Measurements from ENCODE around the gene PDE4C. TPM values are rescaled to one million over a fixed set of nuclear protein-coding genes. Genes with fewer than 3 reads are reported as not detected.

Gene PDE4C
- total and polyA plus RNA-seq, 2 donors (not counting 1 experiment from before 2014, with no cell fraction given), result 0.35 to 2.0 TPM

DNA sequence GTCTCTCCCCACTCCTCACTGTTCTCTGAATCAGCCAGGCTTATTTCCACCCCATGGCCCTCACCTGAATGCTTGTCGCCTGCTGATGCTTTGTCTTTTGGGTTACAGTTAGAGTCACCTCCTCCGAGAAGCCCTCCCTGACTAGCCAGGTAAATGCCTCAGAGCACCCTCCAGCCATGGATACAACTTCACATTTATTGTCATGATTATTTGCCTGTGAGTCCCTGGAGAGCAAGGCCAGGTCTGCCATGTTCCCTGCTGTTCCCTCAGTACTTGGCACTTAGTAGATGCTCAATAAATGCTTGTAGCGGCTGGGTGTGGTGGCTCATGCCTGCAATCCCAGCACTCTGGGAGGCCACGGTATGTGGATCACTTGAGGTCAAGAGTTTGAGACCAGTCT lies 3.7 kb upstream of the PDE4C start:
- H3K36me3 ChIP-seq (ENCODE audit: control insufficient read depth, insufficient read depth, low read length), result no peaks in the 10 kb centered on the region
- H3K27ac ChIP-seq (ENCODE audit: insufficient read depth, low read length), result no peak overlapping the region
- no peaks in the 10 kb centered on the region for H3K79me2 ChIP-seq (ENCODE audit: control insufficient read depth, insufficient read depth, low read length)
- no peaks in the 10 kb centered on the region for H4K20me1 ChIP-seq (ENCODE audit: control insufficient read depth, extremely low read depth, insufficient read depth, low read length)
- H3K4me1 ChIP-seq (ENCODE audit: control insufficient read depth, extremely low read depth, insufficient read depth, low read length), result no peaks in the 10 kb centered on the region
- H3K4me2 ChIP-seq (ENCODE audit: extremely low read depth, insufficient read depth, low read length), result no peak overlapping the region
- H3K4me3 ChIP-seq (replicated peaks in 1 of 4; ENCODE audit: control extremely low read depth in 1 of 4, insufficient read depth in 1 of 4, low read depth in 3 of 4, low read length in 4 of 4), result no peak overlapping the region
- no peak for TF ChIP-seq EZH2 (IDR thresholded peaks at IDR 0.05; ENCODE audit: low read length, missing control alignments)
- TF ChIP-seq, protein P1, sequence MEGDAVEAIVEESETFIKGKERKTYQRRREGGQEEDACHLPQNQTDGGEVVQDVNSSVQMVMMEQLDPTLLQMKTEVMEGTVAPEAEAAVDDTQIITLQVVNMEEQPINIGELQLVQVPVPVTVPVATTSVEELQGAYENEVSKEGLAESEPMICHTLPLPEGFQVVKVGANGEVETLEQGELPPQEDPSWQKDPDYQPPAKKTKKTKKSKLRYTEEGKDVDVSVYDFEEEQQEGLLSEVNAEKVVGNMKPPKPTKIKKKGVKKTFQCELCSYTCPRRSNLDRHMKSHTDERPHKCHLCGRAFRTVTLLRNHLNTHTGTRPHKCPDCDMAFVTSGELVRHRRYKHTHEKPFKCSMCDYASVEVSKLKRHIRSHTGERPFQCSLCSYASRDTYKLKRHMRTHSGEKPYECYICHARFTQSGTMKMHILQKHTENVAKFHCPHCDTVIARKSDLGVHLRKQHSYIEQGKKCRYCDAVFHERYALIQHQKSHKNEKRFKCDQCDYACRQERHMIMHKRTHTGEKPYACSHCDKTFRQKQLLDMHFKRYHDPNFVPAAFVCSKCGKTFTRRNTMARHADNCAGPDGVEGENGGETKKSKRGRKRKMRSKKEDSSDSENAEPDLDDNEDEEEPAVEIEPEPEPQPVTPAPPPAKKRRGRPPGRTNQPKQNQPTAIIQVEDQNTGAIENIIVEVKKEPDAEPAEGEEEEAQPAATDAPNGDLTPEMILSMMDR (conservative IDR thresholded peaks at IDR 0.05 in 1 of 2, IDR thresholded peaks at IDR 0.05 in 1 of 2; ENCODE audit: low read depth in 1 of 2, low read length in 2 of 2), result no peak
- peaks cover 11% of the 10 kb centered on the region for H3K27me3 ChIP-seq (ENCODE audit: control insufficient read depth, insufficient read depth, low read length)
- no peak overlapping the region for H2AFZ ChIP-seq (ENCODE audit: low read length)
- no peaks in the 10 kb centered on the region for H3K9me3 ChIP-seq (ENCODE audit: control insufficient read depth, insufficient read depth, low read depth, low read length)
- no peak overlapping the region for H3K9ac ChIP-seq (ENCODE audit: insufficient read depth, low read length)
- DNase-seq (ENCODE audit: low read depth in 2 of 2), result no peak

DNA sequence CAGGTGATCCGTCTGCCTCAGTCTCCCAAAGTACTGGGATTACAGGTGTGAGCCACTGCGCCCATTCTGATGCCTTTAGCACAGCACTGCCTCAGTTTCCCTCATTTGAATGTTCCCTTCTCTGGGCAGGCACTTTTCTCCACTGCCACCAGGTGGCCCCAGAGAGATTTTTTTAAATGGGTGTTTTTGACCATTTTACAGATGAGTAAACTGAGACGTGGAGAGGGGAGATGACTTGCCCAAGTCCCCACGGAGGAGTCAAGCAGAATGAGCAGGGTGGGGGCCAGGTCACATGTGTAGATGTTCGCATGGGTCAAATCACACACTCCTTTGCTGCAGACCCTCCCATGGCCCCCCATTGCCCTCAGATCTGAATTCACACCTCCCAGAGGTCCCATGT lies 3.2 kb upstream of the PDE4C start:
- Histone ChIP-seq H3K27me3 (ENCODE audit: control insufficient read depth, insufficient read depth, low read length) (peaks cover 11% of the 10 kb centered on the region), H2AFZ (ENCODE audit: low read length) (no peak overlapping the region), H3K36me3 (ENCODE audit: control insufficient read depth, insufficient read depth, low read length) (no peaks in the 10 kb centered on the region), H3K79me2 (ENCODE audit: control insufficient read depth, insufficient read depth, low read length) (no peaks in the 10 kb centered on the region), H3K4me3 (replicated peaks in 1 of 4; ENCODE audit: control extremely low read depth in 1 of 4, insufficient read depth in 1 of 4, low read depth in 3 of 4, low read length in 4 of 4) (no peak overlapping the region), H3K4me2 (ENCODE audit: extremely low read depth, insufficient read depth, low read length) (no peak overlapping the region), H3K9me3 (ENCODE audit: control insufficient read depth, insufficient read depth, low read depth, low read length) (no peaks in the 10 kb centered on the region), H4K20me1 (ENCODE audit: control insufficient read depth, extremely low read depth, insufficient read depth, low read length) (no peaks in the 10 kb centered on the region), H3K4me1 (ENCODE audit: control insufficient read depth, extremely low read depth, insufficient read depth, low read length) (no peaks in the 10 kb centered on the region), H3K9ac (ENCODE audit: insufficient read depth, low read length) (no peak overlapping the region), H3K27ac (ENCODE audit: insufficient read depth, low read length) (no peak overlapping the region)
- TF ChIP-seq, protein P1 (conservative IDR thresholded peaks at IDR 0.05 in 1 of 2, IDR thresholded peaks at IDR 0.05 in 1 of 2; ENCODE audit: low read depth in 1 of 2, low read length in 2 of 2), result peak; percentile 33 to 60
- TF ChIP-seq EZH2 (IDR thresholded peaks at IDR 0.05; ENCODE audit: low read length, missing control alignments), result no peak
- DNase-seq (ENCODE audit: low read depth in 2 of 2), result no peak

DNA sequence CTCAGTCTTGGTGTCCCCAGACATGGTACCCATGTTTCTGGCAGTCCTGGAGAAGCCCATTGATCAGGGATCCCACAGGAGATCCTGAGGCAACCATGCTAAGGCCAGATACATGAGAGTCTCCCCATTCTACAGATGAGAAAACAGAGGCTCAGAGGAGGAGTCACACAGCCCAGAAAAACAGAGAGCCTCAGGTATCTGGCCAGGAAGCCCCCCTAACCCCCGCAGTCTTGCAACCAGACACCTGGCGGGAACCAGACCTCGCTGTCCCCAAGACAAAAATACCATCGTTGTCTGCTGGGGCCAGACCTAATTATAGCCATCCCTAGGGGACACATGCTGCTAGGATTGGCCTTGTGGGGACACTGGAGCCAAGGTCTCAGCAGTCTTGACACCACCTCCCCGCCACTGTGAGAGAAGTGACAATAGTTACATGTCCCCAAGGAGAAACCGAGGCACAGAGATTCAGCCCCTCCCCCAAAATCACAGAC lies 1.6 kb upstream of the PDE4C start:
- H3K4me3 ChIP-seq (replicated peaks in 1 of 4; ENCODE audit: control extremely low read depth in 1 of 4, insufficient read depth in 1 of 4, low read depth in 3 of 4, low read length in 4 of 4), result no peak overlapping the region
- no peak overlapping the region for H3K4me2 ChIP-seq (ENCODE audit: extremely low read depth, insufficient read depth, low read length)
- no peaks in the 10 kb centered on the region for H3K79me2 ChIP-seq (ENCODE audit: control insufficient read depth, insufficient read depth, low read length)
- no peak for DNase-seq (ENCODE audit: low read depth in 2 of 2)
- H3K27me3 ChIP-seq (ENCODE audit: control insufficient read depth, insufficient read depth, low read length), result peaks cover 11% of the 10 kb centered on the region
- H3K9ac ChIP-seq (ENCODE audit: insufficient read depth, low read length), result no peak overlapping the region
- TF ChIP-seq, protein P1 (conservative IDR thresholded peaks at IDR 0.05 in 1 of 2, IDR thresholded peaks at IDR 0.05 in 1 of 2; ENCODE audit: low read depth in 1 of 2, low read length in 2 of 2), result no peak
- TF ChIP-seq EZH2 (IDR thresholded peaks at IDR 0.05; ENCODE audit: low read length, missing control alignments), result no peak
- H3K4me1 ChIP-seq (ENCODE audit: control insufficient read depth, extremely low read depth, insufficient read depth, low read length), result no peaks in the 10 kb centered on the region
- H3K36me3 ChIP-seq (ENCODE audit: control insufficient read depth, insufficient read depth, low read length), result no peaks in the 10 kb centered on the region
- no peak overlapping the region for H2AFZ ChIP-seq (ENCODE audit: low read length)
- H3K27ac ChIP-seq (ENCODE audit: insufficient read depth, low read length), result no peak overlapping the region
- H4K20me1 ChIP-seq (ENCODE audit: control insufficient read depth, extremely low read depth, insufficient read depth, low read length), result no peaks in the 10 kb centered on the region
- H3K9me3 ChIP-seq (ENCODE audit: control insufficient read depth, insufficient read depth, low read depth, low read length), result no peaks in the 10 kb centered on the region

Data from fibroblast of lung (primary cell).